Measurements from ENCODE around the gene APOB.

Gene APOB

GRCh38 chr2:21004181-21004572 is 39.7 kb downstream of the APOB start:
- DNase-seq = no peak

GRCh38 chr2:21003572-21004180 is 40.2 kb downstream of the APOB start:
- DNase-seq = no peak

- DNase-seq = no peak
These were observed 41.1 kb downstream of the APOB start for GRCh38 chr2:21002814-21003192.

- no peak for DNase-seq
These were observed 41.7 kb downstream of the APOB start for GRCh38 chr2:21001988-21002813.

DNA sequence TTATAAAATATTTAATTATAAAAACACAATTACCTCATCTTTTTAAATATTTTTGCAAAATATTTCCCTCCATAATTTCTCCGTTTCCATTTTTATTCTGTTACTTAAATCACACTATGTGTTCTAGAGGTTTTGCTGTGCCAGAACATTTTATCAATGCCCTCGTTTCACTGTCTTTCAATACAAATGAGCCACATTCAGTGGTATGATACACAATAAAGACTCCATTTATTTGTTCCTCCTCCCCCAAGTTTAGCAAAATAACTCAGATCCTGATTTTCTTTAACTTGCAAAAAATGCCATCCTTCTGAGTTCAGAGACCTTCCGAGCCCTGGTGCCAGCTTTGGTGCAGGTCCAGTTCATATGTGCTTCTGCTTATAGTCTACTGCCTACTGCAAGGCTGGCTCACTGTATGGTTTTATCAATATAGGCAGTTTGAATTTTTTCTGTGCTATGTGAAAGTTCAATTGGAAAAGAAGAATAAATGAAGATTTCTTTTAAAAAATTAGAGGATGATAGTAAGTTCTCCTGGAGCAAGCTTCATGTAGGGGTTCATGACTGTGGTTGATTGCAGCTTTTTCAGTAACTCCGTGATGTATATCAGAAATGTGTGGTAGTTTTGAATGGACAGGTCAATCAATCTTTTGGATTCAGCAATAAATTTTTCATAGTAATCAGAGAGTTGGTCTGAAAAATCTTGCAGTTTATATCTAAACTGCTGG is 42.5 kb downstream of the APOB start:
- no peak for DNase-seq

DNA sequence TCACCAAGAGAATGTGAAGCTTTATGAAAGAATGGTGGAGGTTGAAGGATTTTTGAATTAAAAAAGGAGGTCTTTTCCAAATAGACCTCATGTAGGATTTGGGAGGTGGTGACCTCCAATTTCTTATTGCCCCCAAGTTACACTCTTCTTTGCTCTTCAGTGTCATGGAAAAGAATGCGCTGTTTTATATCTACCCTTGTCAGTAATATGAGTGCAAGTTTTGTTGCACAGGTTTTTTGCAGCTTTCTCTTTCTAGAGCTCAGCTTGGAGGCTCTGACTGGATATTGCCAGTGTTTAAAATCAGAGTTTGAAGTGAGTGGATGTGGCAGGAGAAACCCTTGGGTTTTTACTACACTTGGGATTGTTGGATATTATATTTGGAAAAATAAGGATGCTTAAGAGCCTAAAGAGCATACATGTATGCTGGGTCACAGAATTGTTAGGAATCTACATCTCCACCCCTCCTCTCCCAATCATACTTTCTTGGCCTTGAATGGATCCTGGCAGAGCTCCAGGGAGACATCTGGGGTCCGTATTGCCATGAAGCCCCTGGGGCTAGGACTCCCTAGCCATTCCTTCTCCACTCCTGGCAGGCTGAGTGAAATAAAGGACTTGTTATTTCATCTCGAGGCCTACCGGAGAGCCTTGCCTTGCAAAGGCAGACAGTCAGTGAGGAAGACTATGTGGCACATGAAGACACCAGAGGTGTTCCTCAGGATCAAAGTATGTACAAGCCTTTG is 43.8 kb downstream of the APOB start:
- no peak for DNase-seq

- no peak for DNase-seq
These were observed 44.6 kb downstream of the APOB start for GRCh38 chr2:20998972-20999905.

GRCh38 chr2:20997953-20998722 is 45.7 kb downstream of the APOB start:
- peak in 3 of 4 experiments; percentile 5 to 18 (median 7) for DNase-seq

- DNase-seq = no peak
These were observed 49.7 kb downstream of the APOB start for GRCh38 chr2:20994130-20994529.

DNA sequence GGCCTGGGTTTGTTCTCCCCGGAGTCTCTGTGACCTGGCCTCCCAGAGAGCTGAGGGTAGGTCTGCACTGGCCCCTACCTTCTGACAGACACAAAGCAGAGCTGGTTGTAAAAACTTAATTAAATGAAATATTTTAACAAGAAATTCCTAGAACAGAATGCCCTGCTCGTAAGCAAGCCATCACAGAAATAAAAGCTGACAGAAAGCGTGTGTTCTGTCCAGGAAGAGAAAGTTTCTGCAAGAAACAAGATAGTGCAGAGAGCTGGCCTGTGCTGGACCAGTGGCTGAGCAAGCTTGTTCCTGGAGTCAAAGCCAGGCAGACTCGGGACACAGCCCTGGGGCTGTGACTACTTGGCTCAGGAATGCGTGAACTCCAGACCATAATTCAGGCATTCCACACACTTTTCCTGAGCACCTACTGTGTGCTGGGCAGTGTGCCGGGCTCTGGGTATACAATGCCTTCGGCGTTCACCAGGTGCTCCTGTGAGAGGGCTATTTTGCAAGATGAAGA is 51.6 kb downstream of the APOB start:
- DNase-seq = no peak

DNA sequence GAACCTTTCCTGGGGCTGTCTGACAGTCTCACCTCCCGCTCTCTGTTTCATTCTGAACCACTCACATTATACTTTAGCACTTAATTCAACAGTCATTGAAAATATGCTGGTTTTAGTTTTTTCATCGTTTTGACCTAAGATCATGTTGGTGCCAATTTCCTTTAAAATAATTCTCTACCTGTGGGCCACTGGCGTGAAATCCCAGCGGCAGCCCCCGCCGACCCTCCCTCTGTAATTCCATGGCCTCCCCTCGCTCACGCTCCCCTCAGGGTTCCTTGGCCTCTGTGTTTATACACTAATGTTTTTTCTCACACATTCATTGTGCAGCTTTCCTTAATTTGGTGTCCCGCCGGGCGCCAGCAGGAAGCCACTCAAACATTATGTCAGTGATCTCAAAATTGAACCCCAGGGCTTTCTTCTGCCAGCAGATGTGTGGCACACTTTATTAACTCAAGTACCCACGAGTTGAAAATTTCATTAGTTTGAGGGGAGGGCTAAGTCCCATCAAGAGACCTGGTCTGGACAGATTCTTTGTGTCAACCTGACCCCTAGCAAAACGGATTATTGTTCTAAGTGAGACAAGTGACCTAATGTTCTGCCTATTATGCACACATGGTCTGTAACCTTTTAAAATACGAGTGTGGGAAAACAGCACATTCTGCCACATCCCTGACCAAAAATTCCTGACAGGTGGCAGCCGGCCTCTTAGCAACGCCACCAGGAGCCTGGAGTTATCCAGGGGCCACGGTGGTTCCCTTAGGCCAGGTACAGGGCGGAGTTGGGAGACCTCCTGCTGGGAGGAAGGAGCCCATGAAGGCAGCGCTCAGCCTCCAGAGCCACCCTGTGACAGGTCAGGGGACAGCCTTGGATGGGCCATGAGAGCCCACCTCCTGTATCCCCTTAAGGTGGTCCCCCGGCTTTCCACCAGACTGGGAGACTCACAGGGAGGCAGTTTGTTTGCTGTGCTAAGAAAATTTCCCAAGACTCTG is 53.1 kb downstream of the APOB start:
- no peak for DNase-seq

GRCh38 chr2:20989404-20989803 is 54.5 kb downstream of the APOB start:
- DNase-seq = no peak

DNA sequence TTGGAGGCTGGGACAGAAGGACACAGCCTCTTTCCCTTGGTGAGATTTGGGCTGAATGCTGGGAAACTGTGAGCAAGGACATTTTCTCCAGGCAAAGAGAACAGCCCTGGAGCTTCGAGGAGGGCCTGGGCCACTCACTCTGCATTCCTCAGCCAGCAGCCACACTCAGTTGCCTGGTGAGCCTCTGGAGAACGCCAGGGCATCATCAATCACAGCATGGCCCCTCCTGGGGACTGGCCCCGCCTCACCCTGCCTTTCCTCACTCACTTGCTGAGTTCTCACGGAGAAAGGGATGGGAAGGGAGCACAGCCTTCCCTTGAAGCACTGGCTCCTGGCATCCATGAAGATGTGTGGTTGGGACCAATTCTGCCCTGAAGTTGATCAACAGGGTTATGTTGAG is 55.0 kb downstream of the APOB start:
- no peak for DNase-seq

DNA sequence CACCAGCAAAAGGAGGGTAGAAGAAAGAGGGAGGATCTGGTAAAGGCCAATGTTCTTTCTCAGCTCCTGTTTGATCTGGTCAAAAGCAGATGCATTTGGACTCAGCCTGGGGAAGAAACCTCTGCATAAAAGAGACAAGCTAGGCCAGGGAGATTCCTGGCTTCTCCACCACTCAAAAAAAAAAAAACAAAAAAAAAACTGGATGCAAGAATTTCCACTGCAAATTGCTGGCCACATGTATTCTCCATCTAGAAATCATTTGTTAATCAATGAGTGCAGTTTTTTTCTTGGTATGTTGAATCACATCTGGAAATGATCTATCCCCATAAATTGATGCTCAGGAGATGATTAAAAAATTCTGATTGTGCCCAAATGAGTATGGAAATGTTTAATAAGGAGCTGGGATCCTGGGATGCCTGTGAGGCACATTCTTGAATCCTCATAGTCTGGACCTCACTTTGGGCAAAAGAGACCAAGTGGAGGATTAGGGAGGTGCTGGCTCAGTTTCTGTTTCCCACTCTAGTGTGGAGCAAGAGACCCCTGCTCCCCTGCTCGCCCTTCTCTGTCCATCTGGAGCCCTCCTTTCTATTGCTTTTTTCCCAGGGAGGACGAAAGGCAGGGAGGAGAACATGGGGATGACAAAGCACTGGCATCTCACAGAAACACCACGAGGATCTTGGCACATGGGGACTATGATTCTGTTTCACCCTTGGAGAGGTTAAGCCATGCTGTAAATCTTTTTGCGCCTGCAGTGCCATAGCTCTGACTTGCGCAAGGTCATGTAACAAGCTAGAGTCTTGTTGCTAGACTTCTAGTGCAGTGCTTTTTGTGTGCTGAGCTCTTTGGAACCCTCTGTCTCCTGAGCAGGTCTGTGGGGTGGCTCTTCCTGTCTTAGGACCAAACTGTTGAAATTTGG is 57.6 kb downstream of the APOB start:
- no peak for DNase-seq

DNA sequence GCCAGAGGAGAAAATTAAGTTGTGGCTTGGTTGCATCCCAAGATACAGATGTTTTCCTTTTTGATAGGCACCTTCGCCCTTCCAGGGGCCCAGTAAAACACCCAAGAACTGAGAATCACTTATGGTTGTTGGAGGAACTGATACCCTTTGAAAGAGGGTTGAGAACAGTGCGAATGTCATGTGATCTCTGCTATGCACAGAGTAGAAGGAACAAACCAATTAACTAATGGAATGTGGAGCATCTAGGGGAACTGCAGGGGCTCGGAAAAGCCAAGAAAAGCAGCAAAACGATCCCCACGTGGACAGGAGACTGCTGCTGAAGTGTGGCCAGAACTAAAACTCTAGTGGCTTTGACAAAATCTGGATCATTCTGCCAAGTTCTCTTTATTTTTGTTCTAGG is 58.8 kb downstream of the APOB start:
- DNase-seq = no peak

- DNase-seq = no peak
These were observed 59.5 kb downstream of the APOB start for GRCh38 chr2:20984408-20984807.

- DNase-seq = no peak
These were observed 60.0 kb downstream of the APOB start for GRCh38 chr2:20983844-20984243.

DNA sequence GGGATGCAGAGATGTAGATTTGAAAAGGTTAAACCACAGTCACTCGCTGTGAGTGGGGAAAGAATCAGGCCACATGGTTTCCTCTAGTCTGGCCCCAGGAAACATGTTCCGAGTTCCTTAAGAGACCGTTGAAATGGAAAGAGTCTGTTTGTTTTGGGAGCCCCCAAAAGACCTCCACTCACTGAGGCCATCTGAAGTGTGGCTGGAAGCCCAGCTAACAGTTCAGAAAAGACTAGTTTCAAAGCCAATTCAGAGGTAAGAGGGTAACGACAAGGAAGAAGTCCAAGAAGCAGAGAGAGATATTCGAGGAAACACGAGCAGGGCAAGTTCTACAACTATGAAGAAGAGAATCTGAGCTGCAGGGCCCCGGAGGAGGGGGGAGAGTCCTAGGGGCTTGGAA is 61.0 kb downstream of the APOB start:
- DNase-seq = no peak

Data from suppressor macrophage (primary cell).